Activated CD4-positive, alpha-beta T cell treated with anti-CD3 and anti-CD28 coated beads for 4 hours (primary cell): ENCODE results near the gene DLG1.

Experiments used
- DNase-seq, 2 donors: peaks; one replicate each; pipeline ENCODE4 v3.0.0-alpha.2; 2020

DLG1 gene

DNA sequence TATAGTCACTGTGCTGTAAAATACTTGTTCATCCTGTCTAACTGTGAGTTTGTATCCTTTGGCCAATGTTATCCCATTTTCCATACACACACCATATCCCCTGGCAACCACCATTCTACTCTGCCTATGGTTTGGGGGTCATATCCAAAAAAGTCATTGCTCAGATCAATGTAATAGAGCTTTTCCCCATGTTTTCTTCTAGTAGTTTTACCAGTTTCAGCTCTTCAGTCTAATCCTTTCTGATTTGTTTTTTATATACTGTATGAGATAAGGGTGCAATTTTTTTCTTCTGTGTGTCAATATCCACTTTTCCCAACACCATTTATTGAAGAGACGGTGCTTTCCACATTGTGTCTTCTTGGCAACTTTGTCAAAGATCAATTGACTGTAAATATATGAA is 14.0 kb upstream of the DLG1 start:
- no peak for DNase-seq

DNA sequence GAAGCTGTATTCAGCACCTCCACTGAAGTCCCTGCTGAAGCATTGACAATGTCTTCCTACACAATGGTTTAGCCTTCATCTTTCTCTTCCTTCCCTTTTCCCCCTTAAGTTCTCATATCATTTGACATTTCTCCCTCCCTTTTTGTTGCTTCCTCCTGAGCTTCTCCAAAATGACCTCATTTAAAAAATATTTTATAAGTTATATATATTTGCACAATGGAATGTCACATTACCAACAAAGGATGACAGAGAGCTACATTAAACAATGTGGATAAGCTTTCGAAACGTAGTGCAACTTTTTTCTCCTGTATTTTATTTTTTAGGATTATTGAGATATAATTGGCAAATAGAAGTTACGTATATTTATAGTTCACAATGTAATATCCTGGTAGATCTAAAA is 13.2 kb upstream of the DLG1 start:
- no peak for DNase-seq

DNA sequence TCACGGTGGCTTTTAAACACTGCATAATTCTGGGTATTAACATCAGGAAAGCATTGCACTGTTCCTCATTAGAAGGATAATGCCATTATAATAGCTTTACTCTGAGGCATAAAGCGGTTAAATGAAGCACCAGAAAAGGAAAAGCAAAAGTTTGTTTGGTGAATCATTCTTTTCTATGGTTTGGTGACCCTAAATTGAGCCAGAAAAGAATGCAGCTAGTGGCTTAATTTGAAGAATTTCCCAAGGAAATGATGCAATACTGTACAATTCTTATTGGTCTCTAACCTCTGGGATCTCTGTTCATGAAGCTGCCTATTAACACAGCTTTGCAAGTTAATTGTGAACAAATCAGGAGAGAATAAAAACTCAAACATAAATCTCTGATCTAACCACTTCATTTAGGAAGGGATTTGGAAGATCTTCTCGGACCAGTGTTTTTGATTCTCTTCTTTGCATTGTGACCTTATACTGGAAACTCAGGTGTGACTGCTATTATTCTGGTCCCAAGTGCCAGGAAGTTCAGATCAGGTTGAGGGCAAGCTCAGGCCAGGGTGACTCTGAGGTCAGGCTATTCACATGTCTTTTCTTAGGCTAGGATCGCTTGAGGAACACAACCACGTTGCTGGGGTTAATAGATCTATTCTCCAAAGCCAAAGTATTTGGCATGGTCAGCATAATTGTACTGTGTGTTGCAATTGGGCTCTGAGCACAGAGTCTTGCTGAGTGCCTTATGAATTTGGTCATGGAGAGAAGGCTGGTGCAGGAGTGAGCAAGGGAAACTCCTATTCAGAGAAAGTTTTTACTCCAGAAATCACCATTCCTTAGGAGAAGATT is 11.3 kb upstream of the DLG1 start:
- DNase-seq = no peak

DNA sequence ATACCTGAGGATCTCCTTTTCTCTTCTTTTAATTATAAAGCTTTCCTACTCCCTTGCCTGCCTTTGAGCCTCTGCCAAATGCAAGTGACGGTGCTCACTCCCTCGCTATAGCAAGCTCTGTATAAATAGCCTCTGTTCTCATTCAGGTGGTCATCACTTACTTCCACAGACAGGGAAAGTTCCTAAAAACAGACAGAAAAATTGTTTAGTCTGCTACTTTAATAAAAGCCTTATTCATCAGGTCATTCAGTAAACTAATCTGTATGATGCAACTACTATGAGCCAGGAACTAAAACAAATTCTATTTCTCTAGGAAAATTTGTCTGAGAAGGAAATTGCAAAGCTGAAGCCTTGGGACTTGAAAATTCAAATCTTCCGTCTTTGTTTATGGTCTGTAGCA is 10.2 kb upstream of the DLG1 start:
- DNase-seq = no peak

DNA sequence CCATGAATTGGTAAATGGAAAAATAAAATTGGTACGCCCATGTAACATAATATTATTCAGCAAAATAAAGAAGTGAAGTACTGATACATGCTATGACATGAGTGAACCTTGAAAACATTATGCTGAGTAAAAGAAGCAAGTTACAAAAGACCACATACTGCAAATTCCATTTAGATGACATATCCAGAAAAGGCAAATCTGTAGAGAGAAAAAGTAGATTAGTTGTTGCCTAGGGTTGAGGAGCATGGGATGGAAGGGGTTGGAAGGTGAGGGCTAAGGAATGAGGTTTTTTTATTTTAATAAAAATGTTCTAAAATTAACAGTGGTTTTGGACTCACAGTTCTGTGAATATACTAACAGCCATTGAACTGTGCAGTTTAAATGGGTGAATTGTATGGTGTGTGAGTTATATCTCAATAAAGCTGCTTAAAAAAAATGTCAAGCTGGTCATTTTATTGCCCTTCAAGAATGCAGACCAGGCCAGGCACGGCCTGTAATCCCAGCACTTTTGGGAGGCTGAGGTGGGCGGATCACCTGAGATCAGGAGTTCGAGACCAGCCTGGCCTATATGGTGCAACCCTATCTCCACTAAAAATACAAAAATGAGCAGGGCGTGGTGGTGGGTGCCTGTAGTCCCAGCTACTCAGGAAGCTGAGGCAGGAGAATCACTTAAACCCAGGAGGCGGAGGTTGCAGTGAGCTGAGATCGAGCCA is 8.1 kb upstream of the DLG1 start:
- DNase-seq = no peak

DNA sequence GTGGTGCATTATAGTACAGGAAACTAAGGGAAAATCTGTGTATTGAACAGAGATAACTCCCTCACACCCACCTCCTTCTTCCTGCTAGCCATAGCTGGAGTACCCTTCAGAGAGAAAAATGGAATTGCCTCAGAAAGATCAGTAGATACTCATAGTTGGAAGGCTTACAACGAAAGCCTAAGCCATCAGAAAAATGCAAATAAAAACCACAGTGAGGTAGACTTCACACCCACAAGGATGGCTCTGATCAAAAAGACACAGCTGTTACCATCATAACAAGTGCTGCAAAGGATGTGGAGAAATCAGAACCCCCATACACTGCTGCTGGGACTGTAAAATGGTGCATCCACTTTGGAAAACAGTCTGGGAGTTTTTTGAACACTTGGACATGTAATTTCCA is 7.4 kb upstream of the DLG1 start:
- DNase-seq = no peak

DNA sequence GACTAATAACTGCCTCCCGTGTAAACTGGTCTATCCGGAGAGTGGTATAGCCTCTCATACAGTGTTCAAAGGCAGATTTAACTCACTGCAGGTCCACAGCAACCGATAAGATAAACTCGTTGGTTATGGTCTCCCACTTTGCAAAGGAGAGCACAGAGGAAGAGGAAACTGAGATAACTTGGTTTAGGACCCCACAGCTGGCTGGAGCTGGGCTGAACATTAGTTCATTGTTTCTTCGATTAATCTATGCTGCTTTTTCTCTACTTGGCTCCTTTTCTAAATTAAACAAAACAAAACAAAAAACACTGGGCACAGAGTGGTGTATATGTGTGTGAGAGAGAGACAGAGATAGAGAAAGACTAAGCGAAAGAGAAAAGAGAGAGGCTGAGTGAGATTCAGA is 5.0 kb upstream of the DLG1 start:
- DNase-seq = no peak

DNA sequence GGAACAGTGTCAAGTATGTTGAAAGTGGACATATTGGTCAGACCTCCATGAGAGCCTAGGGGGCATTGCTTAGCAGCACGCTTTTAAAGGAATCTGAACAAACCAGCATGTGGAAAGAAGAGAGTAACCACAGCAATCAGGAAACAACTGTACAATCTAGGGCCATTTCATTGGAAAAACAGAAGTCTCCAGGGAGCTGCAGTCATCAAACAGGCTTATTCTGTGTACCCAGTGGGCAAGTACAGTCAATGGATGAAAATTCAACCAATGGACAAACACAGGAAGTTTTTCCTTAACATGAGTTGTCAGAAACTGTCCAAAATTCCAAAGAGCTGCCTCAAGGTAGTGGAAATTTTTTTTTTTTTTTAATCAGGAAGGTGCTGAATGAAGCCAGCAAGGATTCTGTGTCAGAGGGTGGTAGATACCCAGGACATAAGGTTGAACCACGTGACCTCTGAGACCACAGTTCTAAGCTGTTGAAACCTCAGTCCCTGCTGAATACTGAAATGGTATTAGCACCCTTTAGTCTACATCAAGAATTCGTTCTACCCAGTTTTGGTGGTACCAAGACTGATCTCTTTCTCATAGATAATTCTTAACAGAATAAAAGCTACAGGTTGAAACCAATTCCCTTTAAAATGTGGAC is 4.4 kb upstream of the DLG1 start:
- DNase-seq = no peak

DNA sequence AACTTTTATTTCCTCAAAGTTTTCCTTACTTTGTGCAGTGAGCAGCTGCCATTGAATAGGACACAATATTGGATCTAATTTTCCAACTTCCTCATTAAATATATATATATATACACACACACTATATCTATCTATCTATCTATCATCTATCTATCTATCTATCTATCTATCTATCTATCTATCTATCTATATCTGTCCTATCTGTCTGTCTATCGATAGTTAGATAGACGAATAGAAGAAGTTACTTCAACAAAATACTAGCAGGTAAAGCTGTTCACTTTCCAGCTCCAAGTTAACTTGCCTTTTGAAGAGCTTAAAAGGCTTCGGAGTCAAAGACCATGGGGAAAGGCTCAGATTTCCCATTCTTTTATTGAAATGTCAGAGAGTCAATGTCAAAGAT is 3.6 kb upstream of the DLG1 start:
- no peak for DNase-seq

DNA sequence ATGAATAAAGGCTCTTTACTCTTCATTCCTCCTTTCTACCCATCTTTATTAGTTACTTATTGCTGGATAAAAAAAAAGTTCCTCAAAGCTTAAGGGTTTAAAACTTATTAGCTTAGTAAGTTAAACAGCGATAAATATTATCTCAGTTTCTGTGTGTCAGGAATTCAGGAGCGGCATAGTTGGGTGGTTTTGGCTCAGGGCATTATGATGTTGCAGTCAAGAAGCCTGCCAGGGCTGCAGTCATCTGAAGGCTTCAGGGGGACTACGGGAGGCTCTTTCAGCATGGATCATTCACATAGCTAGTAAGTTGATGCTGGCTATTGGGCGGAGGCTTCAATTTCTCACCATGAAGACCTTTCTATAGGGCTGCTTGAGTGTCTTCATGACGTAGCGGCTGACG is 1.9 kb upstream of the DLG1 start:
- DNase-seq = no peak

DNA sequence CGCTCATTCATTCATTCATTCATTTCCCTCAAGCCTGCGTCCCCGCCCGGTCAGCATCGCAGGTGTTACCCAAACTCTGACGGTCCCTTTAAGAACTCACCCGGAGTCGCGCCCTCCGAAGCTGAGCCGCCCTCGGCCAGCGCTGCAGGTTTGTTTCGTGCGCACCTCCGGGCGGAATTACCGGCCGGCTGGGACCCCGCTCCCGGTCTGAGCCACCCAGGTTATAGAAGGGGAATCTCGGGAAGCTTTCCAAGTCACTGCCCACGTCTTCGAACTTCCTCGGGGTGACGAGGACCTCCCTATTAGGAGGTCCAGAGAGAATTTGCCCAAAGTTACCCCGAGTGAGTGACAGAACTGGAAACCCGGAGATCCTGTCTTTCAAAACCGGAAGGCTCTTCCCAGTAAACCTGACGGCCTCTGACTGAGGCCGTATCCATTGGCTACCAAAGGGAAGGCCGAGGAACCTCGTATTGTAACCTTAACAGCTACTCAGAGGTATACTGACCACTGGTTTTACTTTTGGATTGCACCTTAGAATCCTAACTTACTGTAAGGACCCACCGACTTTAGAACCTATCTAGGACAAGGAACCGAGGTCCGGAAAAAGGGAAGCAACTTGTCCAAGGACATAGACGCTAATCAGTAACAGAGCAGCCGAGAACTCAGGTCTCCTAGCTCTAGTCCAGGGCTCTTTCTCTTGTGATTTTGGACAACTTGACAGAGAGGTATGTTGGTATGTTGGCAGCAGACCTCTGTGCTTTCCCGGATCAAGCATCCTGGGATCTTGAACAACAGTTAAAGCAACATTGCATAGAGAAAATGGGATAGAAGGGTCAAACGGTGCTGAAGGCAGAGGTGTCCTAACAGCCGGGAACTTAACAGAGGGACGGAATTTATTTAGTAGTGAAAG is 788 bp upstream of the DLG1 start:
- peak; percentile 12 to 15 for DNase-seq

DNA sequence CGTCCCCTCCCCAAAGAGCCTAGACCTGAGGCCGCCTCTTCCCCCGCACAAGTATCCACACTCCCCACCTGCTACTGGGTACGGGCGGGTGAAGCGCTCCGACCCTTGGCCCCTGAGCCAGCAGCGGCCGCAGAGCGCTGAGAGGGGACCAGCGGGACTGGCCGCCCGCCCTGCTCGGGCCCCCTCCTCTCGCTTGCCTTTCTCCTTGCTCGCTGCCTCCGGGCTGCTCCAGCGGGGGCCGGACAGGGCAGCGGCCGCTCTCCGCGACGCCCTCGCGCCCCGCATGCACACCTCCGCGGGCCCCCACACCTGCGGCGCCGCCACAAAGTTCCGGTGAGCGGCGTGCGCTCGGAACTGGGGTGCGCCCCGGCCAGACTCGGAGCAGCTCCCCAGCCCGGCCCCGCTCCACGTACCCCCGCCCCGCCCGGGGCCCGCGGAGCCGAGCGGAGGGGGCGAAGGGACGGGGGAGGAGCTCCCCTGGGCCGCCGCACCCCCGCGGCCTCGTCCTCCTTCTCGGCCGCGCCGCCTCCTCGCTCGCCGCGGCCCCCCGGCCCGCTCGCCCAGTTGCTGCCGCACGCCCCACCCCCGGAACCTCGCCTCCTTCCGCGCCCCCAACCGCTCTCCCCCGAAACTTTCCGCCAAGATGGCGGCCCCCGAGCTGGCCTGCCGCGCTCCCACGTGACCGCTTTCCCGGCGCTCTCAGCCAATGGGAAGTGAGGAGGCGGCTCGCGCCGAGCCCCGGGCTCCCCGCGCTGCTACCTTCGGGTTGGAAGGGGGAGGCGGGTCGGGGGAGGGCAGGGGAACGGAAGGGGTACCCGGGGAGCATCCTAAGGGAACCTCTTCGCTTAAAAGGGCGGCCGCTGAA is 704 bp downstream of the DLG1 start:
- DNase-seq = peak; percentile 88 to 89

DNA sequence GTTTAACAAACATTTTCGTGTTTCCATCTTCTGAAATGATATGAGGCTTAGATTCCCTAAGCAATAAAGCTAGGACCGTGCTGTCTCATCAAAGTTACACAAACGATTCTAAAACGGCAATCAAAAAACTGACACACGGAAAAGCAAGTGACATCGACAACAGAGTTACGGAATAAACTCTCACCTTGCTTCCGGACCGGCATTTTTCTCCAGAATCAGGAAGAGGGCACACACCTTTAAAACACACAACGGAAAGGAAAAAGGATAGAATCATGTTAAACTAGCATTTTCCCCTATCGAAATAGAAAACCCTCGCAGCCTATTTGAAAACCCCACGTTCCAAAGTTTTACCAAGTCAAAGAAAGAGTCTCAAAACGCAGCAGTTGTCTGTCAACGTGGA is 1.4 kb downstream of the DLG1 start:
- peak; percentile 2 to 8 for DNase-seq

DNA sequence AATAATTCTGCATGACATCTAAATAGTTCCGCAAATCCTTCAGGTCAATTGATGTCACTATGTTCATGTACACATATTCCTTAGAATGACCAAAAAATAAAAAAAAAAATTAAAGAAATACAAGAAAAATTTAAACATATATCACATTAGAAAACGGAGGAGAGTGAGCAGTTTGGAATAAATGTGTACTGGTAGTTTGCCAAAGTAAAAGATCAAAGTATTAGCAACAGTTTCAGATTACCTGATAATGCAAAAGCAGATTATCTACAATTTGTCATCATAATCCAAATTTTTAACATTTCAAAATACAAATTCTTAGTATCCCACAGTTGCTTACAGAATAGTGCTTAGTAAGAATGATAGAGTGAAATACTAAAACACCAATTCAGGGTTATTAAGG is 1.9 kb downstream of the DLG1 start:
- no peak for DNase-seq

DNA sequence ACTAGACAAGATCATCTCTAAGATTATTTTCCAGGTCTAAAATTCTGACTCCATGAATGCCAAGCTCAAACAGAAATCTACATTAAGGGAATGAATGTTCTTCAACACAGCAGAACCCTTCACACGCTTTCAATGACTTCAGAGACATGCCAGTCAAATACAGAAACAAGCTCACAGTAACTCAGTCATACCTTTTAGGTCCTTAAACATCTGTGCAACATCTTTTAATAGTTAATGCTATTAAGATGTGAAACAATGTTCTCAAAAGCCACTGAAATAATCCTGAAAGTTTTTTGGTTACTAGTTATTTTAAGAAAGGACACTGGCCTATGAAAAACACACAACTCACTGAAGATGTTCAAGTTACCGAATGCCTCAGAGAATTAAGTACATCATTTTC is 2.5 kb downstream of the DLG1 start:
- no peak for DNase-seq

DNA sequence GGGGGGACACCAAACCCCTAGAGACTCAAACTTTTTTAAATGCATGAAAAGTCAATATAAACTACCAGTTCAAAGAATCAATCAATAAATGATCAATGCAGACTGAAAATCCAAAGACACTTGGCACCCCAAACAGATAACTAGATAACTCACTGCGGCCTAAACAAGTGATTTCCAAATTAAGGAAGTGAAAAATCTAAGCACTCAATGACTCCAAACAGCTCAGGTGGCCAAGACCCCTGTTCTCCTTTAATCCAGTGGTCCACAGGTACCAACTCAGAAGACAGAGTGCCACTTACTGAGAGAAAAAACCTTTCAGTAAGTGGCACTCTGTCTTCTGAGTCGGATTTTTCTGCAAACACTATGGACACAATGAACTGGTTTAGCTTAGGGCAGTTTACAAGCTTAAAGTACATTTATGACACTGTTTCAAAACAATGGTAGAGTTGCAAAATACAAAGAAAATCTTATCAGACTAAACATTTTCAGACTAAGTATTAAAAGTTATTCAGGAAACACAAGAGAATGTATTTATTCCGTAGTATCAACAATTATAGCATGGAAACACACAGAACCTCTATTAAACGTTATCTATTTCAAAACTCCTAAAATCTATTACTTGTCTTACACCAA is 4.7 kb downstream of the DLG1 start:
- no peak for DNase-seq

DNA sequence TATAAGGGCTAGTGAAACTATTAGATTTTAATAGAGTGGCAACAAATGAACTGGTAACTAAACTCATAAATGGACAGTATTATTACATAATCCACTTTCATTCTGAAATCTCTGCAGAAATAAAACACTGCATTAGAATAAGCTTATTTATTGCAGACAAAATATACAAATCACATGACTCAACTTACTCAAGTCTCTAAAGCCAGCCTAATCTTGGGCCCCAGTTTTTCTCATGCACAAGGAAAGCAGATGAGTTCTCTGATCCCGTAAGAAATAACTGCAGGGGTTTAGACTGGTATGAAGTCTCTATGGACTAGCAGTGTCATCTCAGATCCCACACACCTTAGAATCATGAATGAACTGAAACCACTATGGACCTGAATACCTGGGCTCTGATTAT is 5.8 kb downstream of the DLG1 start:
- DNase-seq = no peak

DNA sequence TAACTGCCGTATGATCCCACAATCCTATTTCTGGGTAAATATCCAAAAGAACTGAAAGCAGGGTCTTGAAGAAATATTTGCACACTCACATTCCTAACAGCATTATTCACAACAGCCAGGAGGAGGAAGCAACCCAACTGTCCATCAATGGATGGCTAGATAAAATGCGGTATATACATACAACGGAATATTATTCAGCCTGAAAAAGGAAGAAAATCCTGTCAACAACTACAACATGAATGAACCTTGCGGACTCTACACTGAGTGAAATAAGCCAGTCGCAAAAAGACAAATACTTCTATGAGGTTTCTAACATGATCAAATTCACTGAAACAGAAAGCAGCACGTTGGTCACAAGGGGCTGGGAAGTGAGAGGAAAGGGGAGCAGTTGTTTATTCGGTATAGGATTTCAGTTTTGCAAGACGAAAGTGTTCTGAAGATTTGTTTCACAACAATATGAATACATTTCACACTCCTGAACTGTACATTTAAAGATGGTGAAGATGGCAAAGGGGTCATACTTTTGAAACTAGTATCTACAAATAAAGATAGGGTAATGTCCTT is 6.2 kb downstream of the DLG1 start:
- DNase-seq = no peak

DNA sequence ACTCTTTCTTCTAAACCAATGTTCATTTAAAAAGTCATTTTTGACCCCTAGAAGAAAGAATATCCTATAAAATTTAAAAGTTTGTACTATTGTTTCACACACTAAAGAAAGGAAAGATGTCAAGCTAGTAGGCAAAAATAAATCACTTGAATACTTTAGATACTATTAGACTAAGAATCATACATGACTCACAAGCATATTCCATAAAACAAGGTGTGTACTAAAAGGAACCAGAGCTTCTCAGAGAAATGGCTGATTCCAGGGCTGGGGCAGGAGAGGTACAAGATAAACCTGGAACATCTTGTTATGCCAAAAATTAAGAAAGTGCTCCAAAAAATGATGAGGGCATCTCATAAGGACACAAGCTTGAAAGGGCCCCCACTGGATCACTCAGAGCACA is 8.7 kb downstream of the DLG1 start:
- no peak for DNase-seq

DNA sequence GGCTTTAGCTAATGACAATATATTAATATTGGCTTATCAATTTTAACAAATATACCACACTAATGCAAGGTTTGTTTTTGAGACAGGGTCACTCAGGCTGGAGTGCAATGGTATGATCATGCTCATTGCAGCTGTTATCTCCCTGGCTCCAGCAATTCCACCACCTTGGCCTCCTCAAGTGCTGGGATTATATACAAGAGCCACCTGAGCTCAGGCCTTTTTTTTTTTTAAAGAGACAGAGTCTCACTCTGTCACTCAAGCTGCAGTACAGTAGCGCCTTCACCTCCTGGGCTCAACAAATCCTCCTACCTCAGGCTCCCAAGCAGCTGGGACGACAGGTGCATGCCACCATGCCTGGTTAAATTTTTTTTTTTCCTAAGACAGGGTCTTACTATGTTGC is 11.7 kb downstream of the DLG1 start:
- DNase-seq = no peak

DNA sequence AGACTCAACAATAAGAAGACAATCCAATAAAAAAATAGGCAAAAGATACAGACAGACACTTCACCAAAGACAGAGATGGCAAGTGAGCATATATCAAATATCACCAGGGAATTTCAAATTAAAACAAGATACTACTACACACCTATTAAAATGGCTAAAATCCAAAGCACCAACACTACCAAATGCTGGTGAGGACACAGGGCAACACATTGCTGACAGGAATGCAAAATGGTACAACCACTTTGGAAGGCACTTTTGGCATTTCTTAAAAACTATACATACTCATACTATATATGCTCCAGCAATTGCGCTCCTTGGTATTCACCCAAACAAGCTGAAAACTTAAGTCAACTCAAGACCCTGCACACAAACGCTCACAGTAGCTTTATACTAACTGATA is 12.9 kb downstream of the DLG1 start:
- no peak for DNase-seq
